Measurements from ENCODE around the gene PLA2G2F.

The PLA2G2F gene

DNA sequence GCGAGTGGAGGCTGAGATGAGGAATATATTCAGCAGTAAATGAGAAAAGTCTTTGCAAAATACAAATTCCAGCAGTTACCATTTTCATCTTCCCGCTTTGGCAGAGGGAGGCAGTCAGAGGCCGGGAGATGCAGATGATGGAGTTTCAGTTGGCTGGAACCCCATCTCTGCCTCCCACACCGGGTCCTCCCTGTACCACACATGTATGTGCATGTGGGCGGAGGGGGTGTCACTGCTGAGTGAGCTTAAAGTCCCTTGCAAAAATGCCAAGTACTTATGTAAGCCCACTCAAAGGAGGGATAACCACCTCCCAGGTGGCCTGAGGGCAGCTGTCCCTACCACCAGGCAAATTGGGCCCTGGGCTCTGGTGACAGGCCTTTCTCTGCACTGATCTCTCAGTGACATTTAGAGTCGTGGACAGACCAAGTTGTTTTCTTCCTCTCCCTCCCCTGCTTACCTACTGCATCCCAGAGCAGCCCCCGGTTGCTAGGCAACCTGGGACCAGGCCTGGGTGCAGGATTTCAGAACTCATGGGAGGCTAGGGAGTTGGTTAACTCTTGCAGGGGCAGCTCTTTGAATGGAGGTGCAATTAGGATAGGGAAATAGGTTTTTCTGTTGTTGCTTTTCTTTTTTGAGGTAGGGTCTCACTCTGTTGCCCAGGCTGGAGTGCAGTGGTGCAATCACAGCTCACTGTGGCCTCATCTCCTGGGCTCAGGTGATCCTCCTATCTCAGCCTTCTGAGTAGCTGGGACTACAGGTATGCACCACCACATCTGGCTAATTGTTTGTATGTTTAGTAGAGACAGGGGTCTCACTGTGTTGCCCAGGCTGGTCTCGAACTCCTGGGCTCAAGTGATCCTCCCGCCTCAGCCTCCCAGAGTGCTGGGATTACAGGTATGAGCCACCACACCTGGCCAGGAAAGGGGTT is 29.7 kb downstream of the PLA2G2F start:
- H3K9ac ChIP-seq (ENCODE audit: low read length) = no peak overlapping the region

DNA sequence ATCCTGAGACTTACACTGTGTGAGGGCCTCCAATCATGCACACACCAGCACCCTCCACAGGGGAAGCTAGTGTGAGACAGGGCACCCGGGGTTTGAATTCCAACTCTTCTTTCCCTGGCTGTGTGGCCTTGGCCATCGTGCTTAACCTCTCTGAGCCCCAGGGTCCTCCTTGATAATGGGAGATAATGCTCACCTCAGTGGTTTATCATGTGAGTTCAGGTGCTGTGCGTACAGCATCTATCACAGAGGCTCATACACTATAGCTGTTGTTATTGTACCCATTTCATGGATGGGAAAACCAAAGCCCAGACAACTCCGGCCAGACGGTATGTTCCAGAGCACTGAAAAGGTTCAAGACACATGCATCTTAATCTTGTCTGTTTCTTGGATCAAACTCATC is 30.8 kb downstream of the PLA2G2F start:
- Histone ChIP-seq H3K36me3 (ENCODE audit: low read length) (no peaks in the 10 kb centered on the region), H3K4me2 (ENCODE audit: low read depth, low read length, poor library complexity, severe bottlenecking) (no peak overlapping the region), H3K27ac (ENCODE audit: low read depth, low read length) (no peak overlapping the region), H3F3A (ENCODE audit: insufficient read depth) (no peaks in the 10 kb centered on the region), H3K27me3 (ENCODE audit: low read length) (no peaks in the 10 kb centered on the region), H2AFZ (ENCODE audit: low read depth, low read length, severe bottlenecking) (no peak overlapping the region), H3K9me3 (ENCODE audit: insufficient read depth, low read length) (no peaks in the 10 kb centered on the region), H3K9me2 (replicated peaks; ENCODE audit: insufficient read depth, low read length) (no peaks in the 10 kb centered on the region), H3K9ac (ENCODE audit: low read length) (no peak overlapping the region), H4K20me1 (ENCODE audit: low read depth, low read length) (no peaks in the 10 kb centered on the region), H3K4me3 (ENCODE audit: insufficient read depth, low read length, poor library complexity, severe bottlenecking) (no peak overlapping the region), H3K79me2 (ENCODE audit: insufficient read depth, low read length) (no peaks in the 10 kb centered on the region)
- TF ChIP-seq EZH2phosphoT487 (conservative IDR thresholded peaks at IDR 0.05; ENCODE audit: low read length) = no peak
- TF ChIP-seq, protein P1, sequence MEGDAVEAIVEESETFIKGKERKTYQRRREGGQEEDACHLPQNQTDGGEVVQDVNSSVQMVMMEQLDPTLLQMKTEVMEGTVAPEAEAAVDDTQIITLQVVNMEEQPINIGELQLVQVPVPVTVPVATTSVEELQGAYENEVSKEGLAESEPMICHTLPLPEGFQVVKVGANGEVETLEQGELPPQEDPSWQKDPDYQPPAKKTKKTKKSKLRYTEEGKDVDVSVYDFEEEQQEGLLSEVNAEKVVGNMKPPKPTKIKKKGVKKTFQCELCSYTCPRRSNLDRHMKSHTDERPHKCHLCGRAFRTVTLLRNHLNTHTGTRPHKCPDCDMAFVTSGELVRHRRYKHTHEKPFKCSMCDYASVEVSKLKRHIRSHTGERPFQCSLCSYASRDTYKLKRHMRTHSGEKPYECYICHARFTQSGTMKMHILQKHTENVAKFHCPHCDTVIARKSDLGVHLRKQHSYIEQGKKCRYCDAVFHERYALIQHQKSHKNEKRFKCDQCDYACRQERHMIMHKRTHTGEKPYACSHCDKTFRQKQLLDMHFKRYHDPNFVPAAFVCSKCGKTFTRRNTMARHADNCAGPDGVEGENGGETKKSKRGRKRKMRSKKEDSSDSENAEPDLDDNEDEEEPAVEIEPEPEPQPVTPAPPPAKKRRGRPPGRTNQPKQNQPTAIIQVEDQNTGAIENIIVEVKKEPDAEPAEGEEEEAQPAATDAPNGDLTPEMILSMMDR (IDR thresholded peaks at IDR 0.05; ENCODE audit: insufficient read depth, low read length, poor library complexity, severe bottlenecking) = no peak

More for the DNA sequence above, 29.7 kb downstream of the PLA2G2F start:
- Histone ChIP-seq H2AFZ (ENCODE audit: low read depth, low read length, severe bottlenecking) (no peak overlapping the region), H3K4me2 (ENCODE audit: low read depth, low read length, poor library complexity, severe bottlenecking) (no peak overlapping the region), H3K79me2 (ENCODE audit: insufficient read depth, low read length) (no peaks in the 10 kb centered on the region), H3K9me2 (replicated peaks; ENCODE audit: insufficient read depth, low read length) (no peaks in the 10 kb centered on the region), H3F3A (ENCODE audit: insufficient read depth) (no peaks in the 10 kb centered on the region), H3K36me3 (ENCODE audit: low read length) (no peaks in the 10 kb centered on the region), H4K20me1 (ENCODE audit: low read depth, low read length) (no peaks in the 10 kb centered on the region), H3K9me3 (ENCODE audit: insufficient read depth, low read length) (no peaks in the 10 kb centered on the region), H3K27ac (ENCODE audit: low read depth, low read length) (no peak overlapping the region), H3K4me3 (ENCODE audit: insufficient read depth, low read length, poor library complexity, severe bottlenecking) (no peak overlapping the region), H3K27me3 (ENCODE audit: low read length) (no peaks in the 10 kb centered on the region)
- TF ChIP-seq, protein P1 (IDR thresholded peaks at IDR 0.05; ENCODE audit: insufficient read depth, low read length, poor library complexity, severe bottlenecking) = no peak
- no peak for TF ChIP-seq EZH2phosphoT487 (conservative IDR thresholded peaks at IDR 0.05; ENCODE audit: low read length)

DNA sequence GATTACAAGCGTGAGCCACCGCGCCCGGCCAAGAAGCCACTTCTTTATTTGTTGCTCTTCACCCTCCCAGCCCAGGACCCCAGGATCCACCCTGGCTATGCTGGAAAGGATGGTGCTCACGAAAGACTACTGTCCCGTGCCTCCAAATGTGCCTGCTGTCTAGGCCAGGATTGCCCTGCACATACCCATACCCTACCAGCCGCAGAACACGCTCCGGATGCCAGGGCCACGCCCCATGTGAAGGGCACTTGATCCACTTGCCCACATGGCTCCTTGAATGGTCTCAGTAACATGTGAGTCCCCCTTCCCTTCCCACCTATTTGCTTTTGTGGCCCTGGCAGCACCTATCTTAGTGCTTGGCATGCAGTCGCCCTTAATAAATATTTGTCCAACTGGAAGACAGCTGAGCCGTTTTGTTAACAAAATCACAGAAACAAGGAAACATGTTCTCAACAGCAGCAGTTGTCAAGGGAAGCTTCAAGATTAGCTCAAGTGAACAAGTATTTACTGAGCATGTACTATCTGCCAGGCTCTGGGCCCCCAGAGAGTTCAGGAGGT is 33.0 kb downstream of the PLA2G2F start:
- H3K4me2 ChIP-seq (ENCODE audit: low read depth, low read length, poor library complexity, severe bottlenecking) = no peak overlapping the region

More for the DNA sequence above, 33.0 kb downstream of the PLA2G2F start:
- H3K9ac ChIP-seq (ENCODE audit: low read length) = no peak overlapping the region
- H4K20me1 ChIP-seq (ENCODE audit: low read depth, low read length) = no peaks in the 10 kb centered on the region
- H3K27ac ChIP-seq (ENCODE audit: low read depth, low read length) = no peak overlapping the region
- H3K9me3 ChIP-seq (ENCODE audit: insufficient read depth, low read length) = no peaks in the 10 kb centered on the region
- no peak overlapping the region for H2AFZ ChIP-seq (ENCODE audit: low read depth, low read length, severe bottlenecking)
- no peaks in the 10 kb centered on the region for H3F3A ChIP-seq (ENCODE audit: insufficient read depth)
- H3K27me3 ChIP-seq (ENCODE audit: low read length) = no peaks in the 10 kb centered on the region
- H3K79me2 ChIP-seq (ENCODE audit: insufficient read depth, low read length) = no peaks in the 10 kb centered on the region
- no peak for TF ChIP-seq EZH2phosphoT487 (conservative IDR thresholded peaks at IDR 0.05; ENCODE audit: low read length)
- TF ChIP-seq, protein P1 (IDR thresholded peaks at IDR 0.05; ENCODE audit: insufficient read depth, low read length, poor library complexity, severe bottlenecking) = no peak
- H3K4me3 ChIP-seq (ENCODE audit: insufficient read depth, low read length, poor library complexity, severe bottlenecking) = no peak overlapping the region
- H3K36me3 ChIP-seq (ENCODE audit: low read length) = no peaks in the 10 kb centered on the region
- no peaks in the 10 kb centered on the region for H3K9me2 ChIP-seq (replicated peaks; ENCODE audit: insufficient read depth, low read length)
